HCT116 (cell line): ENCODE results near the gene NLRP10. TPM values are rescaled to one million over a fixed set of nuclear protein-coding genes. Genes with fewer than 3 reads are reported as not detected.

Experiments
- ATAC-seq: fragments of 200-7000 bp; cut with Tn5 transposase; 2 replicates; pipeline ENCODE4 v1.9.1; 2020; ENCODE audit warnings: mild to moderate bottlenecking, moderate library complexity
- BruUV-seq: library from RNA; stranded (reverse); fragments of 400-500 nt; replicated peaks from 2 replicates; lab custom pipeline; 2021; lab: Mats Ljungman, UMichigan
- CTCF ChIA-PET: fragments of 300-600 bp; sonication (Branson Sonifier 250); formaldehyde crosslinking; loops from one replicate; lab custom pipeline; 2021; ENCODE audit warnings: antibody characterized with exemption; lab: Charles Lee
- POLR2A ChIA-PET: fragments of 300-600, 350-600 bp; sonication (Branson Sonifier 250); formaldehyde crosslinking; loops from one replicate; lab custom pipeline; 2021; ENCODE audit warnings: antibody characterized with exemption; lab: Charles Lee
- RAD21 ChIA-PET, 2 experiments: fragments of 300-600 bp; sonication (Branson Sonifier 250); formaldehyde crosslinking; loops; one replicate each; lab custom pipeline; 2023; ENCODE audit warnings: low total read pairs in 2 of 2; ENCODE audit not compliant: uncharacterized antibody in 2 of 2, unreplicated experiment in 2 of 2, low non-redundant PET in 1 of 2; lab: Charles Lee
- DNase-seq: peaks from one replicate; pipeline ENCODE4 v3.0.0-alpha.2; 2010; ENCODE audit warnings: low read depth, low spot score
- H2AFZ ChIP-seq: fragments of 200-600 bp; shearing (Covaris generic), sonication (generic); 2 replicates; pipeline ENCODE4 v1.6.1; 2017; ENCODE audit warnings: low read depth, mixed run types, mixed read lengths, antibody characterized with exemption, low read length; ENCODE audit not compliant: poor library complexity, severe bottlenecking
- H3K27ac ChIP-seq: 2 replicates; pipeline ENCODE4 v1.5.1; 2012; ENCODE audit warnings: low read depth, low read length
- H3K27me3 ChIP-seq: fragments of 200-600 bp; sonication (generic); 2 replicates; pipeline ENCODE4 v1.6.1; 2016; ENCODE audit warnings: mixed run types, low read length, mixed read lengths; ENCODE audit not compliant: insufficient read depth
- H3K36me3 ChIP-seq, 2 experiments: fragments of 200-500 bp in 1 of 2; fragments of 200-600 bp in 1 of 2; sonication (Bioruptor generic) in 1 of 2; sonication (generic) in 1 of 2; 2 replicates each; pipeline versions ENCODE4 v1.5.1 to v1.6.1; 2014 to 2016; ENCODE audit warnings: low read length in 2 of 2, inconsistent platforms in 1 of 2, mixed read lengths in 1 of 2, mixed run types in 1 of 2; ENCODE audit not compliant: insufficient read depth in 2 of 2, control insufficient read depth in 1 of 2
- H3K4me1 ChIP-seq, 2 experiments: fragments of 200-600 bp in 1 of 2; sonication (generic) in 1 of 2; 2 replicates each; pipeline versions ENCODE4 v1.5.1 to v1.6.1; 2012 to 2017; ENCODE audit warnings: low read length in 2 of 2, inconsistent platforms in 1 of 2, mild to moderate bottlenecking in 1 of 2, mixed read lengths in 1 of 2, mixed run types in 1 of 2, moderate library complexity in 1 of 2; ENCODE audit not compliant: insufficient read depth in 2 of 2, control insufficient read depth in 1 of 2
- H3K4me2 ChIP-seq: fragments of 200-600 bp; sonication (generic); 2 replicates; pipeline ENCODE4 v1.6.1; 2017; ENCODE audit warnings: mixed run types, low read length, mixed read lengths
- H3K4me3 ChIP-seq, 2 experiments: fragments of 200-600 bp in 1 of 2; sonication (generic) in 1 of 2; replicated peaks in 1 of 2; 2 replicates each; pipeline ENCODE4 v1.5.1; 2011 to 2016; ENCODE audit warnings: low read length in 2 of 2, control low read depth in 1 of 2, low read depth in 1 of 2, mild to moderate bottlenecking in 1 of 2, mixed read lengths in 1 of 2, mixed run types in 1 of 2
- H3K79me2 ChIP-seq: fragments of 200-600 bp; sonication (generic); 2 replicates; pipeline ENCODE4 v1.6.1; 2017; ENCODE audit warnings: mild to moderate bottlenecking, mixed run types, low read length, moderate library complexity, mixed read lengths; ENCODE audit not compliant: insufficient read depth
- H3K9ac ChIP-seq: fragments of 200-600 bp; sonication (generic); 2 replicates; pipeline ENCODE4 v1.6.1; 2016; ENCODE audit warnings: low read length, mixed read lengths
- H3K9me2 ChIP-seq: fragments of 200-600 bp; sonication (generic), shearing (Covaris generic); 2 replicates; pipeline ENCODE4 v1.6.1; 2017; ENCODE audit warnings: mixed run types, mild to moderate bottlenecking, moderate library complexity; ENCODE audit not compliant: insufficient read depth
- H3K9me3 ChIP-seq, 2 experiments: fragments of 200-500 bp in 1 of 2; fragments of 200-600 bp in 1 of 2; sonication (Bioruptor generic) in 1 of 2; sonication (generic) in 1 of 2; 2 replicates each; pipeline ENCODE4 v1.6.1; 2014 to 2017; ENCODE audit warnings: low read length in 2 of 2, mixed read lengths in 2 of 2, inconsistent platforms in 1 of 2, low read depth in 1 of 2, mild to moderate bottlenecking in 1 of 2, mixed run types in 1 of 2, moderate library complexity in 1 of 2; ENCODE audit not compliant: control insufficient read depth in 1 of 2, insufficient read depth in 1 of 2
- H4K20me1 ChIP-seq: fragments of 200-600 bp; sonication (generic), shearing (Covaris generic); 2 replicates; pipeline ENCODE4 v1.6.1; 2017; ENCODE audit warnings: mixed run types, mild to moderate bottlenecking, moderate library complexity; ENCODE audit not compliant: insufficient read depth
- CBX3 ChIP-seq: IDR thresholded peaks from 2 replicates; pipeline ENCODE4 v1.6.1; 2012; ENCODE audit warnings: low read depth
- CEBPB ChIP-seq: IDR thresholded peaks from 2 replicates; pipeline ENCODE4 v1.6.1; 2012; ENCODE audit warnings: low read depth
- EGR1 ChIP-seq: IDR thresholded peaks from 2 replicates; pipeline ENCODE4 v1.6.1; 2012; ENCODE audit warnings: low read depth
- ELF1 ChIP-seq: IDR thresholded peaks from 2 replicates; pipeline ENCODE4 v1.6.1; 2012; ENCODE audit warnings: low read depth, borderline replicate concordance
- EZH2 ChIP-seq: fragments of 200-600 bp; sonication (generic); IDR thresholded peaks from 2 replicates; pipeline ENCODE4 v1.6.1; 2017; ENCODE audit warnings: antibody characterized with exemption, mixed run types
- FOSL1 ChIP-seq: IDR thresholded peaks from 2 replicates; pipeline ENCODE4 v1.6.1; 2012; ENCODE audit warnings: low read depth
- POLR2A ChIP-seq: IDR thresholded peaks from 2 replicates; pipeline ENCODE4 v1.7.0; 2011; ENCODE audit warnings: borderline replicate concordance; ENCODE audit not compliant: insufficient read depth, insufficient read length; ENCODE audit errors: extremely low read depth
- SP1 ChIP-seq: IDR thresholded peaks from 2 replicates; pipeline ENCODE4 v1.6.1; 2012; ENCODE audit warnings: low read depth
- TCF7L2 ChIP-seq: IDR thresholded peaks from 2 replicates; pipeline ENCODE4 v1.7.0; 2011; ENCODE audit warnings: borderline replicate concordance, inconsistent platforms; ENCODE audit not compliant: insufficient read depth, insufficient read length; ENCODE audit errors: extremely low read depth
- YY1 ChIP-seq: IDR thresholded peaks from 2 replicates; pipeline ENCODE4 v1.6.1; 2011; ENCODE audit warnings: low read length, low read depth, moderate library complexity, mild to moderate bottlenecking; ENCODE audit not compliant: insufficient replicate concordance; ENCODE audit errors: extremely low read depth
- ZNF274 ChIP-seq: fragments of 200-500 bp; sonication (Bioruptor generic); IDR thresholded peaks from 2 replicates; pipeline ENCODE4 v1.6.1; 2014; ENCODE audit warnings: mild to moderate bottlenecking, low read depth, low read length, inconsistent platforms
- intact Hi-C: fragments of 100-400 bp; cut with micrococcal nuclease; formaldehyde crosslinking; loops from 2 replicates; pipeline ENCODE4 v1.10.0; 2022
- total RNA-seq: library from RNA; stranded (reverse); gene quantifications from one replicate; pipeline ENCODE4 v1.2.1, GENCODE V29; 2021; ENCODE audit not compliant: unreplicated experiment
- TF ChIP-seq, protein P1 (sequence below), 3 experiments: fragments of 200-600 bp in 1 of 3; sonication (generic) in 1 of 3; IDR thresholded peaks in 2 of 3; conservative IDR thresholded peaks in 1 of 3; 2 replicates each; pipeline ENCODE4 v1.5.1; 2012 to 2017; ENCODE audit warnings: low read depth in 2 of 3, low read length in 2 of 3, antibody characterized with exemption in 1 of 3, borderline replicate concordance in 1 of 3, control low read depth in 1 of 3, mild to moderate bottlenecking in 1 of 3, mixed read lengths in 1 of 3, mixed run types in 1 of 3, moderate library complexity in 1 of 3; ENCODE audit not compliant: insufficient read depth in 1 of 3

The NLRP10 gene
- total RNA-seq, 1 experiment from 2014 or later: not detected

- intact Hi-C loops: no loop called here
- Histone ChIP-seq H3K27ac (no peak overlapping the region), H3K9ac (no peak overlapping the region), H3K4me2 (no peak overlapping the region), H3K79me2 (no peaks in the 10 kb centered on the region), H3K27me3 (peaks cover 14% of the 10 kb centered on the region; the same call in 1 of the 2 replicates), H3K9me2 (no peaks in the 10 kb centered on the region), H3K9me3 (no peaks in the 10 kb centered on the region), H3K36me3 (no peaks in the 10 kb centered on the region), H3K4me3 (no peak overlapping the region), H3K4me1 (no peaks in the 10 kb centered on the region), H4K20me1 (no peaks in the 10 kb centered on the region), H2AFZ (no peak overlapping the region)
- no peak for DNase-seq
- POLR2A ChIA-PET: no interaction called here
- ATAC-seq: no peak
- RAD21 ChIA-PET: no interaction called here
- CTCF ChIA-PET: interaction anchor here (2.1 to 2.4 kb wide), 2 partner anchors 80 to 88 kb away, joined by 6 to 7 read pairs; no protein-coding TSS in a partner anchor
- TF ChIP-seq CEBPB (no peak), YY1 (no peak), FOSL1 (no peak), TCF7L2 (no peak), EGR1 (no peak)
- TF ChIP-seq, protein P1, sequence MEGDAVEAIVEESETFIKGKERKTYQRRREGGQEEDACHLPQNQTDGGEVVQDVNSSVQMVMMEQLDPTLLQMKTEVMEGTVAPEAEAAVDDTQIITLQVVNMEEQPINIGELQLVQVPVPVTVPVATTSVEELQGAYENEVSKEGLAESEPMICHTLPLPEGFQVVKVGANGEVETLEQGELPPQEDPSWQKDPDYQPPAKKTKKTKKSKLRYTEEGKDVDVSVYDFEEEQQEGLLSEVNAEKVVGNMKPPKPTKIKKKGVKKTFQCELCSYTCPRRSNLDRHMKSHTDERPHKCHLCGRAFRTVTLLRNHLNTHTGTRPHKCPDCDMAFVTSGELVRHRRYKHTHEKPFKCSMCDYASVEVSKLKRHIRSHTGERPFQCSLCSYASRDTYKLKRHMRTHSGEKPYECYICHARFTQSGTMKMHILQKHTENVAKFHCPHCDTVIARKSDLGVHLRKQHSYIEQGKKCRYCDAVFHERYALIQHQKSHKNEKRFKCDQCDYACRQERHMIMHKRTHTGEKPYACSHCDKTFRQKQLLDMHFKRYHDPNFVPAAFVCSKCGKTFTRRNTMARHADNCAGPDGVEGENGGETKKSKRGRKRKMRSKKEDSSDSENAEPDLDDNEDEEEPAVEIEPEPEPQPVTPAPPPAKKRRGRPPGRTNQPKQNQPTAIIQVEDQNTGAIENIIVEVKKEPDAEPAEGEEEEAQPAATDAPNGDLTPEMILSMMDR (IDR thresholded peaks at IDR 0.05 in 2 of 3, conservative IDR thresholded peaks at IDR 0.05 in 1 of 3; ENCODE audit: borderline replicate concordance in 1 of 3, insufficient read depth in 1 of 3, low read depth in 2 of 3, low read length in 2 of 3): no peak
- BruUV-seq: no TSS peak
These were observed 46.1 kb upstream of the NLRP10 start for GRCh38 chr11:8011371-8011770.

DNA sequence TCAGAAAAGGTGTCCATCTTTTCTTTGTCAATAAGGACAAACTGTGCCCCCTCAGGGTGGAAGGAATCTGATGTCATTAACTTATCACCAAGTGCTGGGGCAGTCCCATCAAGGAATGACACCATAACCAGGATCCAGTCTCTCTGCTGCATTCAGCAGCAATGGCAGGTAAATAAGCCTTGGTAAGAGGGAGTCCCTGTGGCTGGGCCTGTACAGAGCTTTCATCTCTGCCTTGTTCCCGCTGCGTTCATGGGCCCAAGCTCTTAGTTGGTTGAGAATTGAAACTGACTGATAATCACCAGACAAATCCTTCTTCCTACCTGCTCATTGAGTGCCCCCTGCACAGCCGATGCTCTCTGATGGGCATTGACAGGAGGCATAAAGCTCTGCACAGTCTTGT is 44.6 kb upstream of the NLRP10 start:
- Histone ChIP-seq H3K4me2 (no peak overlapping the region), H3K4me1 (no peaks in the 10 kb centered on the region), H3K9ac (no peak overlapping the region), H3K4me3 (no peak overlapping the region), H3K36me3 (no peaks in the 10 kb centered on the region), H3K27ac (no peak overlapping the region), H4K20me1 (no peaks in the 10 kb centered on the region), H3K9me3 (no peaks in the 10 kb centered on the region), H3K27me3 (peaks cover 11% of the 10 kb centered on the region; the same call in 1 of the 2 replicates), H3K9me2 (no peaks in the 10 kb centered on the region), H3K79me2 (no peaks in the 10 kb centered on the region), H2AFZ (no peak overlapping the region)
- POLR2A ChIA-PET: no interaction called here
- TF ChIP-seq SP1 (no peak), EZH2 (no peak), POLR2A (no peak), TCF7L2 (no peak), CBX3 (no peak), FOSL1 (no peak), YY1 (no peak), ZNF274 (no peak), ELF1 (no peak)
- DNase-seq: no peak
- CTCF ChIA-PET: interaction anchor here (2.4 to 7.7 kb wide), 2 partner anchors 87 to 89 kb away, joined by 6 to 184 read pairs; no protein-coding TSS in a partner anchor
- RAD21 ChIA-PET: interaction anchor here in 1 of 2 experiments (0.7 kb wide), 1 partner anchor 66 kb away, joined by 3 read pairs; no protein-coding TSS in a partner anchor
- no peak for ATAC-seq
- no TSS peak for BruUV-seq
- intact Hi-C loops: loop anchor here (5.0 kb wide), 1 partner anchor 557 kb away; no protein-coding TSS in a partner anchor
